A549 treated with ZK216348 at 1 μM for 4 hours (cell line): Measurements from ENCODE around the gene TAT. TPM values are rescaled to one million over a fixed set of nuclear protein-coding genes. Genes with fewer than 3 reads are reported as not detected.

ENCODE experiments used
- total RNA-seq: library from RNA; stranded (reverse); fragments of 200-300 nt; extraction: Qiagen RNA extraction; gene quantifications from 5 replicates; pipeline ENCODE4 v1.2.3, GENCODE V29; 2022; ENCODE audit warnings: low read depth

The TAT gene
- total RNA-seq: 0.04 TPM in 1 of 5 replicates, not detected in the others

GRCh38 chr16:71576971-71577370 is at the start of gene TAT:
Gene TAT, minus strand, starts transcription at chr16:71577092. Its CDS starts 677 bp downstream, at chr16:71576415.

GRCh38 chr16:71626018-71626857 is 49.3 kb upstream of the TAT start, which contains the start of gene MARVELD3:
Gene MARVELD3, plus strand, starts transcription at chr16:71626184. Its CDS starts 46 bp downstream, at chr16:71626230.

GRCh38 chr16:71526111-71526631 is 50.7 kb downstream of the TAT start, which contains the start of gene CHST4:
Gene CHST4, plus strand, starts transcription at chr16:71526426. Its CDS starts 10,252 bp downstream, at chr16:71536678.

Other genes starting within 250 kb of the TAT start
- gene CALB2, start 218.4 kb downstream of the TAT start, total RNA-seq: 4.7 to 7.1 TPM (median 5.1 TPM) in 5 replicates
- not detected in 5 replicates for gene TLE7, start 135.0 kb downstream of the TAT start, total RNA-seq
- 4.9 to 9.6 TPM (median 6.0 TPM) in 5 replicates for gene ZNF23, start 114.8 kb downstream of the TAT start, total RNA-seq
- 1.5 to 4.1 TPM (median 2.1 TPM) in 5 replicates for gene ZNF19, start 87.8 kb downstream of the TAT start, total RNA-seq
- gene CHST4, start 50.7 kb downstream of the TAT start, total RNA-seq: not detected in 5 replicates
- 0.08 to 0.52 TPM (median 0.41 TPM) in 4 of 5 replicates, not detected in the other for gene MARVELD3, start 49.1 kb upstream of the TAT start, total RNA-seq
- 8.2 to 11.9 TPM (median 9.8 TPM) in 5 replicates for gene PHLPP2, start 147.6 kb upstream of the TAT start, total RNA-seq
- gene AP1G1, start 231.7 kb upstream of the TAT start, total RNA-seq: 47.9 to 60.1 TPM (median 49.0 TPM) in 5 replicates